GM19351 (cell line): Measurements from ENCODE around the gene ASCL1.

Experiments
- ATAC-seq: cut with Tn5 transposase; IDR thresholded peaks from one replicate; pipeline ENCODE4 v1.9.1; 2021; ENCODE audit warnings: mild to moderate bottlenecking, moderate library complexity; ENCODE audit not compliant: unreplicated experiment

Gene ASCL1

DNA sequence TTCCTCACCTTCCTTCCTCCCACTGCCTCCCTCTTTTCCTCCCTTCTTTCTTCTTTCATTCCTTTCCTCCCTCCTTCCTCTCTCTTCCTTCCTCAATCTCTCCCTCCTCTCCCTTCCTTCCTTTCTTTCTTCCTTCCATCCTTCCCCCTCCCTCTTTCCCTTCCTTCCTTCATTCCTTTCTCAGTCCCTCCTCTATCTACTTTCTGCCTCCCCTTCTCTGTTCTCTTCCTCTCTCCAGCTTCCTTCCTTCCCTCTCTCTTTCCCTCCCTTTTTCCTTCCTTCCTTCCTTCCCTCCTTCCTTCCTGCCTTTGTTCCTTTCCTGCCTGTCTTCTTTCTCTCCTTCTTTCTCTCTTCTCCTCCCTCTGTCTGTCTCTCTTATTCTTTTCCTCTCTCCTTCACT lies 16.1 kb downstream of the ASCL1 start:
- no peak for ATAC-seq

DNA sequence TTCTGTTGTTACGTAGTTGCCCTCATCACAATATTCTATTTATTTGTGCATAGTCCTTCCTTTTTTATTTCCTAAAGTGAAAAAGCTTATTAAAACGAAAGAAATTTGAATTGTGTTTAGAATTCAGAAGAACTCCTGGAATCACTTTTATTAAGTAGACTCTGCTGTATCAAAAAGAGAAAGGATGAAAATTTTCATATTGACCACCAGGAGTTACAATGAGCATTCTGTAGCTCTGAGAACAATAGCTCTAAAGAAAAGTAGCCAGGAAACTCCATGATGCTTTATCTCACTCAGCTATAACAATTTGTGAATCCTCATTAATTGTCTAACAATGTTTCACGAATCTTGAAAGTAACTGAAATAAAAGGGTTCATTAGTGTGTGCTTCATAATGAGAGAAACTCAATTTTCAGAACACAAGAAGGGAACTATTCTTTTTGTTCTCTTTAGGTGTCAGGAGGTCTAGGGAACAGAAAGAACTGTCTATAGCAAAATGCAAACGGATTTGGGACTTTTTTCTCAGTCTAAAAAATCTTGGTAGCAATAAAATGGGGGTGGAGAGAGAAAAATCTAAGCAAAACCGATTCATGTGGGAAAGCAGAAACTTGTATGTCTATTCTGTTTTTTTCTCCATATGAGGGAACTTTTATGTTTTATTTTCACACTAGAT lies 19.3 kb downstream of the ASCL1 start:
- no peak for ATAC-seq

DNA sequence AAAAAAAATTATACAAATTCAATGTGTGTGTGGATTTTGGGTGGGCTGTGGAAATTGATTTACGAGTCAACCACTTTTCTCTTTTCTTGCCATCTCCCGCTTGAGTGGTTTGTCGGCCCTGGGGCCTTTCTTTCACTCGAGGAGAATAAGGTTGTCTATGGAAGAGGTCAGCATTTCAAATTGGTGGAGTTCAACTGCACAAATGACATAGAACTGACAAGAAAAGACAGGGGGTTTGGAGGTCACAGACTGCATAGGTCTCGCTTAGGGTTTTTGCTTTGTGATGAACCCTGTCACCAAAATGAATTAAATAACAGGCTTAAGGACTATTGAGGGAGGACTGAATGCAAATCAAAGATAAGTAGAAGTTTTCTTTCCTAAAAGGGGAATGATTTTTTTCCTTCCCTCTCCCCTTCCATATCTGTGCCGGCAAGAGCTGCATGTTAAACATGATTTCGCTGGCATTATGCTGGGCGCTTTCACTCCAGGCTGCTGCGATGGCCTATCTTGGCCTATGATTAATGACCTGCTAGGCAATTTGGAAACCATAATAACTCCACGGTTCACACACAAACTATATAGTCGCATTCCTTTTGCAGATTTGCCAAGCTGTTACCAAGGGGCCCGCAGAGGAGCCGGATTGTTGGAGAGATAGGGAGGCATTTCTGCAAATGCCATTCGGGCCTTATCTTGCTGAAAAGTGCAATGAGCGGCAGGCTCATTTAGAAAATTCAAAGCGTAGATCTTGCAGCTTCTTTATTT lies 20.7 kb downstream of the ASCL1 start:
- ATAC-seq, result no peak

DNA sequence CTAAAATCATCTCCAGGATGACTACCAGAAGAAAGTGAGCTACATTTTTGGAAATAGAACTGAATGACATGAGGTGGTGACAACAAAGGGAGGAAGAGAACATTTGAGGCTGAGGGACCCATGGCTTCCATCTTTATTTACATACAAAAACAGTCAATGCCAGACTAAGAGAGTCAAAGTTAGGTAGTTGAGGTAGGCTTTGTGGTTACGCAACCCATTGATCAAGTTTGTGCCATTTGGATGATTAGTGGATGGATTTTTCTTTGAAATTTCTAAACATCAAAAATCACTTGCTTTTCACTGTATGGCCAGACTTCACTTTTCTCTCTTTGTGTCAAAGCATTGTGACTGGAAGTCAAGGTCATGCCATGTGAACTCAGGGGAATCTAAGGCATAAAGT lies 22.9 kb downstream of the ASCL1 start:
- no peak for ATAC-seq

DNA sequence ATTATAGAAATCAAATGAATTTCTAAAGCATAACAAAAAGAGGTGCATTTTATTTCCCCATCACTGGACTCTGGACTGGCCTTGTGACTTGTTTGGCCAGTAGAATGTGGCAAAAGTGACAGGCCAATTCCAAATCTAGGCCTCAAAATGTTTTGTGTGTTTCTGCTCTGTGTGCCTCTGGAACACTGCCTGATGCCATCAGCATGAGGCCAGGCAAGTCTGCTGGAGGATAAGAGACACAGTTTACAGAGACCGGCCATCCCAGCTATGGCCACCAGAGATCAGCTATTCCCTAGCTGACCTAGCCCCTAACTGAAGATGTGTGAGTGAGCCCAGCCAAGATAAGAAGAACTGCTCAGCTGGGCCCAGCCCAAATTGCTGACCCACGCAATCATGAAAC lies 32.9 kb downstream of the ASCL1 start:
- no peak for ATAC-seq

DNA sequence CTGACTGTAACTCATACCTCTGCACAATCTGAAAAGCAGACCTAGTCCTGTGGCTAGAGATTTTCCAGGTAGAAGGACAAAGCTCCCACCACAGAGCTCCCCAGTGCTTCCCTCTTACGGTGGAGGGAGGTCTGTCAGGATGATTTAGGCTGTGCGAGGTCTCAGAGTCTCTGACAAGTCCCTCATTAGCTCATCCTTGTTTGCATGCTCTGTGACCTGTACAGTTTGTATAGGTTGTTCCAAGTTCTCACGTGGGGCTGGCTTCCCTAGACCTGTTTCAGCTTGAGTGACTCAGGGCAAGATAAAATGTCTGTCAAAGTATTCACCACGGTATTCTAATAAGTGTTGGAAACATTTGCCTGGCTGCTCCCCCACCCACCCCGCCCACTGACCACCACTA lies 34.8 kb downstream of the ASCL1 start:
- ATAC-seq, result no peak

DNA sequence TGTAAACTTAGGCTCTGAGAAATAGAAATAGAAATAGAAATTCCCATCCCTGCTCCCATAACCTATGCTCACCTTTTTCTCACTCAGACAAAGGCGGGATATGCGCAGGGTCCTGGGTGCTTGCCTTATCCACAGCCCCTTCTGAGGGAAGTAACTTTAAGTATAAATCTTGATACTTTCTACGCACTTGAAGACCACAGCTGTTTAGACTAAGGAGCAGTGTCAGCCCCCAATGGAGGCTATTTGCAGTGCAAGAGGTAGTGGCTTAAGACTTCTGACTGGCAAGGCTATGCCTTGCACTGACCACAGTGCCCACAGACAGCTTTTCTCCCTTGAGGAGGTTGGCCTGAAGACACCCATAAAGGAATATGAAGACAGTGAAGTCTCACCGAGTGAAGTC lies 35.2 kb downstream of the ASCL1 start:
- no peak for ATAC-seq

DNA sequence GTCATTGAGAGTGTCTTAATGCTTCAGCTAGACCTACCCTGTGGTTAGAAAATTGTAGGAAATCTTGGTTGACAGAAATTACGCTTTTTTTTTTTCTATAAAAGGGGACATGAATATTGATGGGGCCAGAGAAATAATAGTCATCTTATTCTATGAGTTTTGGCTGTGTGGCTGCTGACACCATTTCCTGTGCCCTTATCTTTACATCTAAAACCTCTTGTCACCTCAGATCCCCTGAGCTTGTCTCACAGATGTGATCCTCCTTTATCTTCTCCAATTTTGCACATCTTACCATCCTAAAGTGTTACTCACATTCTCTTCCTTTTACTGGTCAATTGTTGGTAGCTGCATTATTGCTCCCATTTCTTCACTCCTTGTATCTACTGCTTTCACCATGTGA lies 36.1 kb downstream of the ASCL1 start:
- ATAC-seq, result no peak

DNA sequence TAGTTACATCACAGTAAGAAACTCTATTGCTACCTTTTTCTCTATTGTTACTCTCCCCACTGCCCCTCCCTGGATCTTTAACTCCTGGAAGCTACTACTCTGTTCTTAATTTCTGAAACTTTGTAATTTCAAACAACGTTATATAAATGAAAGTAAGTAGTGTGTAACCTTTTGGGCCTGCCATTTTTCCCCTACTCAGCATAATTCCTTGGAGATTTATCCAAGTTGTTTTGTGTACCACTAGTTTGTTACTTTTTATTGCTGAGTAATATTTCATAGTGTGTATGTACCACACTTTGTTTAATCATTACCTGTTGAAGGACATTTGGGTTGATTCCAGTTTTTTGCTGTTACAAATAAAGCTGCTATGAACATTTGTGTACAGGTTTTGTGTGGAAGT lies 37.9 kb downstream of the ASCL1 start:
- ATAC-seq, result no peak
